ENCODE measurements around the gene TMEM106B.

The TMEM106B gene

GRCh38 chr7:12233175-12233574, 22.1 kb downstream of the TMEM106B start:
- Histone ChIP-seq H3K9me2 (replicated peaks; ENCODE audit: low read depth, low read length) (no peaks in the 10 kb centered on the region), H3K27me3 (ENCODE audit: insufficient read depth, low read length, poor library complexity, severe bottlenecking) (no peaks in the 10 kb centered on the region), H3K9ac (ENCODE audit: low read depth, low read length, poor library complexity, severe bottlenecking) (no peak overlapping the region), H3K79me2 (ENCODE audit: insufficient read depth, low read length) (no peaks in the 10 kb centered on the region), H3K36me3 (ENCODE audit: insufficient read depth, low read length) (peaks cover 6% of the 10 kb centered on the region; the same call in 1 of the 2 replicates), H3F3A (ENCODE audit: low read depth) (no peaks in the 10 kb centered on the region), H4K20me1 (ENCODE audit: insufficient read depth, low read length, poor library complexity, severe bottlenecking) (no peaks in the 10 kb centered on the region), H2AFZ (ENCODE audit: low read length) (no peak overlapping the region), H3K9me3 (ENCODE audit: insufficient read depth, low read depth, low read length) (peaks cover 1% of the 10 kb centered on the region; the same call in 1 of the 2 replicates), H3K4me1 (ENCODE audit: insufficient read depth, low read length, poor library complexity, severe bottlenecking) (no peaks in the 10 kb centered on the region), H3K4me3 (ENCODE audit: low read length, poor library complexity, severe bottlenecking) (no peak overlapping the region), H3K4me2 (ENCODE audit: low read depth, low read length, poor library complexity, severe bottlenecking) (no peak overlapping the region)
- TF ChIP-seq CTCF (conservative IDR thresholded peaks at IDR 0.05; ENCODE audit: low read length) (no peak), EZH2phosphoT487 (IDR thresholded peaks at IDR 0.05; ENCODE audit: borderline replicate concordance) (no peak)

GRCh38 chr7:12234334-12234865, 23.3 kb downstream of the TMEM106B start:
- Histone ChIP-seq H3K9me2 (replicated peaks; ENCODE audit: low read depth, low read length) (no peaks in the 10 kb centered on the region), H3K9ac (ENCODE audit: low read depth, low read length, poor library complexity, severe bottlenecking) (no peak overlapping the region), H3K9me3 (ENCODE audit: insufficient read depth, low read depth, low read length) (peaks cover 4% of the 10 kb centered on the region; the same call in 1 of the 2 replicates), H3K36me3 (ENCODE audit: insufficient read depth, low read length) (peaks cover 6% of the 10 kb centered on the region; the same call in 1 of the 2 replicates), H3K79me2 (ENCODE audit: insufficient read depth, low read length) (no peaks in the 10 kb centered on the region), H3K27me3 (ENCODE audit: insufficient read depth, low read length, poor library complexity, severe bottlenecking) (no peaks in the 10 kb centered on the region), H3K4me1 (ENCODE audit: insufficient read depth, low read length, poor library complexity, severe bottlenecking) (no peaks in the 10 kb centered on the region), H2AFZ (ENCODE audit: low read length) (no peak overlapping the region), H4K20me1 (ENCODE audit: insufficient read depth, low read length, poor library complexity, severe bottlenecking) (no peaks in the 10 kb centered on the region), H3F3A (ENCODE audit: low read depth) (no peaks in the 10 kb centered on the region), H3K4me2 (ENCODE audit: low read depth, low read length, poor library complexity, severe bottlenecking) (no peak overlapping the region), H3K4me3 (ENCODE audit: low read length, poor library complexity, severe bottlenecking) (no peak overlapping the region)
- TF ChIP-seq CTCF (conservative IDR thresholded peaks at IDR 0.05; ENCODE audit: low read length) (no peak), EZH2phosphoT487 (IDR thresholded peaks at IDR 0.05; ENCODE audit: borderline replicate concordance) (no peak)

GRCh38 chr7:12235970-12236369, 24.9 kb downstream of the TMEM106B start:
- Histone ChIP-seq H3K4me3 (ENCODE audit: low read length, poor library complexity, severe bottlenecking) (no peak overlapping the region), H3K27me3 (ENCODE audit: insufficient read depth, low read length, poor library complexity, severe bottlenecking) (no peaks in the 10 kb centered on the region), H3K9me3 (ENCODE audit: insufficient read depth, low read depth, low read length) (peaks cover 4% of the 10 kb centered on the region; the same call in 1 of the 2 replicates), H3K79me2 (ENCODE audit: insufficient read depth, low read length) (no peaks in the 10 kb centered on the region), H3K36me3 (ENCODE audit: insufficient read depth, low read length) (peaks cover 2% of the 10 kb centered on the region; the same call in 1 of the 2 replicates), H4K20me1 (ENCODE audit: insufficient read depth, low read length, poor library complexity, severe bottlenecking) (no peaks in the 10 kb centered on the region), H3K9ac (ENCODE audit: low read depth, low read length, poor library complexity, severe bottlenecking) (no peak overlapping the region), H3K9me2 (replicated peaks; ENCODE audit: low read depth, low read length) (no peaks in the 10 kb centered on the region), H3K4me1 (ENCODE audit: insufficient read depth, low read length, poor library complexity, severe bottlenecking) (no peaks in the 10 kb centered on the region), H3F3A (ENCODE audit: low read depth) (no peaks in the 10 kb centered on the region), H3K4me2 (ENCODE audit: low read depth, low read length, poor library complexity, severe bottlenecking) (no peak overlapping the region), H2AFZ (ENCODE audit: low read length) (no peak overlapping the region)
- TF ChIP-seq CTCF (conservative IDR thresholded peaks at IDR 0.05; ENCODE audit: low read length) (no peak), EZH2phosphoT487 (IDR thresholded peaks at IDR 0.05; ENCODE audit: borderline replicate concordance) (no peak)

All from Loucy (cell line).